H1 (cell line): ENCODE data around the gene FAM163A. TPM values are rescaled to one million over a fixed set of nuclear protein-coding genes. Genes with fewer than 3 reads are reported as not detected.

Experiments used
- CTBP2 ChIP-seq: IDR thresholded peaks from 2 replicates; pipeline ENCODE4 v1.7.0; 2011; ENCODE audit warnings: borderline replicate concordance, mild to moderate bottlenecking, moderate library complexity, mixed read lengths, low read length; ENCODE audit not compliant: insufficient read depth, insufficient read length
- polyA plus RNA-seq, 7 experiments: library from polyadenylated mRNA; depleted of rRNA in 3 of 7; stranded (reverse) in 5 of 7; unstranded in 2 of 7; fragments of >200 nt in 5 of 7; fragments of 200-250 nt in 2 of 7; gene quantifications; 1 replicate in 5 of 7; 2 replicates in 1 of 7; 4 replicates in 1 of 7; pipeline versions ENCODE4 v1.2.1 to v1.2.3, GENCODE V29; 2011 to 2013; ENCODE audit warnings: missing spikeins in 2 of 7, mixed read lengths in 2 of 7
- total RNA-seq: library from RNA; stranded (reverse); fragmentation: NEBNext Ultra II Directional; extraction: Animal tissue kit (Norgen Biotek cat#: 25700); gene quantifications from 2 replicates; pipeline ENCODE4 v1.2.1, GENCODE V29; 2021

The FAM163A gene
- total and polyA plus RNA-seq, 2 of the 8 experiments (the other 6 are each of a cell fraction or from before 2014, with no cell fraction given), result 0.13 to 0.18 TPM

GRCh38 chr1:179707406-179707805, 35.7 kb upstream of the FAM163A start (continued):
- TF ChIP-seq CTBP2, result no peak
- TF ChIP-seq, all 59 proteins: peak for 0
